ENCODE data around the gene INSC. TPM values are rescaled to one million over a fixed set of nuclear protein-coding genes. Genes with fewer than 3 reads are reported as not detected.

INSC gene
- total RNA-seq, 1 experiment from 2014 or later = 1.0 TPM

DNA sequence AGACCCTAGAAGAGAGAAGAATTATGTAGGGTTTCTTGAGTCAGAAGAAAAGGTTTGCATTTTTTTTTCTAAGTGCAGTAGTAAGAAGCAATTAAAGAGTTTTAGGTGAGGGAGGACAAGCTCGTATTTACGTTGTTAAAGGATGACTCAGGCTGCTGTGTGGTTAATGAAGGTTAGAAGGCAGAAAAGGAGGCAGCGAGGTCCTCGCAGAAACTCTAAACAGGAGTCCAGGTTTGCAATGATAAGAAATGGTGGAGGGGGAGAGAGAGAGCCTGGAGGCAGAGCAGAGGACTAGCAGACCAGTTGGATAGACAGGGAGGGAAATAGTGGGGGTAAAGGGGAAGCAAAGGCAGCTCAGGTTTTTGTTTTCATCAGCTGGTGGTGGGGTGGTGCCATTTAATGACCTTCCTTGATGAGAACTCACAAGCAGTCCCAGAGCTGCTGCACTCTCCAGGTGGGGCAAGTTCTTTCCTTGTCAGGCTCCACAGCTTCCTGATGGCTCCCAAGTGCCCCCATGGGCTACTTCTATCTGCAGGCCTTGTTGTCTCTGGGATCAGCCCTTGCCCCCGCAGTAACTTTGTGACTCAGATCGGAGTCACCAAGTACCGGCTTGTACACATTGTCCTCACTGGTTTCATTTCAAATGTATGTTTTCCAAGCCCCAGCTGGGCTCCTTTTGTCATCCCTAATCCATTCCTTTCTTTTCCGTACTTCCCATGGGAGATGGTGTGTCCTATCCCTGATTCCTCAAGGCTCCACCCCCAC is 8.3 kb upstream of the INSC start:
- no peak for DNase-seq (ENCODE audit: low spot score)
- no TSS peak for BruUV-seq (replicated peaks)
- POLR2A ChIA-PET (ENCODE audit: low non-redundant PET) = no interaction called here
- no peaks in the 10 kb centered on the region for H3K27me3 ChIP-seq (replicated peaks; ENCODE audit: insufficient read depth, low read depth, low read length, poor library complexity)
- TF ChIP-seq EZH2 (IDR thresholded peaks at IDR 0.05; ENCODE audit: borderline replicate concordance, low read depth, low read length, poor library complexity, severe bottlenecking) = no peak
- TF ChIP-seq, protein P1, sequence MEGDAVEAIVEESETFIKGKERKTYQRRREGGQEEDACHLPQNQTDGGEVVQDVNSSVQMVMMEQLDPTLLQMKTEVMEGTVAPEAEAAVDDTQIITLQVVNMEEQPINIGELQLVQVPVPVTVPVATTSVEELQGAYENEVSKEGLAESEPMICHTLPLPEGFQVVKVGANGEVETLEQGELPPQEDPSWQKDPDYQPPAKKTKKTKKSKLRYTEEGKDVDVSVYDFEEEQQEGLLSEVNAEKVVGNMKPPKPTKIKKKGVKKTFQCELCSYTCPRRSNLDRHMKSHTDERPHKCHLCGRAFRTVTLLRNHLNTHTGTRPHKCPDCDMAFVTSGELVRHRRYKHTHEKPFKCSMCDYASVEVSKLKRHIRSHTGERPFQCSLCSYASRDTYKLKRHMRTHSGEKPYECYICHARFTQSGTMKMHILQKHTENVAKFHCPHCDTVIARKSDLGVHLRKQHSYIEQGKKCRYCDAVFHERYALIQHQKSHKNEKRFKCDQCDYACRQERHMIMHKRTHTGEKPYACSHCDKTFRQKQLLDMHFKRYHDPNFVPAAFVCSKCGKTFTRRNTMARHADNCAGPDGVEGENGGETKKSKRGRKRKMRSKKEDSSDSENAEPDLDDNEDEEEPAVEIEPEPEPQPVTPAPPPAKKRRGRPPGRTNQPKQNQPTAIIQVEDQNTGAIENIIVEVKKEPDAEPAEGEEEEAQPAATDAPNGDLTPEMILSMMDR (conservative IDR thresholded peaks at IDR 0.05; ENCODE audit: low read depth, low read length) = no peak
- no peaks in the 10 kb centered on the region for H3K4me1 ChIP-seq (ENCODE audit: insufficient read depth, low read length, poor library complexity, severe bottlenecking)
- no peak overlapping the region for H3K27ac ChIP-seq (ENCODE audit: low read depth, low read length, poor library complexity, severe bottlenecking)
- CTCF ChIA-PET = no interaction called here
- no peaks in the 10 kb centered on the region for H3K9me3 ChIP-seq (ENCODE audit: low read depth, low read length, poor library complexity, severe bottlenecking)
- H3K4me3 ChIP-seq (ENCODE audit: low read depth, low read length, poor library complexity, severe bottlenecking) = no peak overlapping the region
- intact Hi-C loops (cut with micrococcal nuclease; ENCODE audit: unreplicated experiment) = no loop called here
- no peaks in the 10 kb centered on the region for H3K36me3 ChIP-seq (ENCODE audit: insufficient read depth, low read length, poor library complexity, severe bottlenecking)

DNA sequence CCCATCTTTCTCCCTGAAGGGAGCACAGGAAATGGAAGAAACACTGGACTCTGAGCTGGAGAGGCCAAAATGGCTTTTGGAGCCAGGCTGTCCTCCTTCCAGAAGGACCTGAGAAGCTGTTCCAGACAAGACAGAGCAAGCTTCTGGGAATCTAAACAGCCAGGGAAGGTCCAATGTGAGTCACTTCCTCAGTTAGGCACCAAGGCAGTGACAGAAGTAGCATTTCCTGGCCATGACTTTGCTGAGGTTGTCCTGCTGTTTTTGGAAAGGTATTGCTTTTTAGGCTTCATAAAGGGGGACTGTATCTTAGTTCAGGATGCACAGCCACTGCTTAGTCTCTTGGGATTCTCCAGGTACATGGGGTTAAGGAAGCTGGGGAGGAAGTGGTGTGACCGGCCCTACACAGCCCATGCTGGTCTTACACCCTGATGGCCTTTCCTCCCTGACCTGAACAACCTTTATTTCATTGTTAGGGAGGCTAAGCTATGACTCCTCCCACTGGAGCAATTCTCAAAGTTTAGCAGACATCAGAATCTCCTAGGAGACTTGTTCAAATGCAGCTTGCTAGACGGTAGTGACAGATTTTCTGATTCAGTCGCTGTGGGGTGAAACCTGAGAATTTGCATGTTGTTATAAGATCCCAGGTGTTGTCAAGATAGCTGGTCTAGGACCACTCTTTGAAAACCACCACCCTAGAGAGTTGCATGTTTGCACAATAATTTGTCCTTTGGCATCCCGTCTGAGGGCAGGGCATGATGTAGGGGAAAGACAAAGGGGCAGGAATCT is 6.8 kb upstream of the INSC start:
- no TSS peak for BruUV-seq (replicated peaks)
- Histone ChIP-seq H3K36me3 (ENCODE audit: insufficient read depth, low read length, poor library complexity, severe bottlenecking) (no peaks in the 10 kb centered on the region), H3K27ac (ENCODE audit: low read depth, low read length, poor library complexity, severe bottlenecking) (no peak overlapping the region), H3K4me1 (ENCODE audit: insufficient read depth, low read length, poor library complexity, severe bottlenecking) (no peaks in the 10 kb centered on the region), H3K9me3 (ENCODE audit: low read depth, low read length, poor library complexity, severe bottlenecking) (no peaks in the 10 kb centered on the region), H3K27me3 (replicated peaks; ENCODE audit: insufficient read depth, low read depth, low read length, poor library complexity) (no peaks in the 10 kb centered on the region), H3K4me3 (ENCODE audit: low read depth, low read length, poor library complexity, severe bottlenecking) (no peak overlapping the region)
- ChIA-PET POLR2A (ENCODE audit: low non-redundant PET) (no interaction called here), CTCF (no interaction called here)
- intact Hi-C loops (cut with micrococcal nuclease; ENCODE audit: unreplicated experiment) = no loop called here
- TF ChIP-seq, protein P1 (conservative IDR thresholded peaks at IDR 0.05; ENCODE audit: low read depth, low read length) = no peak
- TF ChIP-seq EZH2 (IDR thresholded peaks at IDR 0.05; ENCODE audit: borderline replicate concordance, low read depth, low read length, poor library complexity, severe bottlenecking) = no peak
- DNase-seq (ENCODE audit: low spot score) = no peak

DNA sequence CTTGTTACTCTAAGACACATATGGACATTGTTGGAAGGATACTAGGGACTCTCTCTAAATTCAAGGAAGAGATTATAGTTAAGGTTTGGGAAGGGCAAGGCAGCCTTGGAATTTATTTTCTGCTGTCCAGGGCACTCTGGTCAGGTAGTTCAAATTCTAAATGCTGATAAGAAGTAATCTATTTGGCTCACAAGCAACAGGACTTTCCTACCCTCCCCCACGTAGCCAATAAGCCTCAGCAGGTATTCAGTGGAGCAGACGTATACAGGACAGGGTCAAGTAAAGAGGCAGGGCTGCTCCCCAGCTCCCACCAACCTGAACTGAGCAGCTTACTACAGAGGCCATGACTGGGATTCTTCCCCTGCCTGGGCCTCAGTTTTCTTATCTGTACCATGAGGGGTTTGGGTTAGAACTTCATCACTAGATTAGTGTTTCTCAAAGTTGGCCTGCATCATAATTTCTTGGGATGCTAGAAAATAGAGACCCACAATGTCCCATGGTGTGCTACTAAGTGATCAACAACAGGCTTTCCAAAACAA is 6.1 kb upstream of the INSC start:
- ChIA-PET POLR2A (ENCODE audit: low non-redundant PET) (no interaction called here), CTCF (no interaction called here)
- no TSS peak for BruUV-seq (replicated peaks)
- H3K36me3 ChIP-seq (ENCODE audit: insufficient read depth, low read length, poor library complexity, severe bottlenecking) = no peaks in the 10 kb centered on the region
- no peaks in the 10 kb centered on the region for H3K4me1 ChIP-seq (ENCODE audit: insufficient read depth, low read length, poor library complexity, severe bottlenecking)
- DNase-seq (ENCODE audit: low spot score) = no peak
- no peak overlapping the region for H3K4me3 ChIP-seq (ENCODE audit: low read depth, low read length, poor library complexity, severe bottlenecking)
- H3K27me3 ChIP-seq (replicated peaks; ENCODE audit: insufficient read depth, low read depth, low read length, poor library complexity) = no peaks in the 10 kb centered on the region
- no peak overlapping the region for H3K27ac ChIP-seq (ENCODE audit: low read depth, low read length, poor library complexity, severe bottlenecking)
- intact Hi-C loops (cut with micrococcal nuclease; ENCODE audit: unreplicated experiment) = no loop called here
- no peaks in the 10 kb centered on the region for H3K9me3 ChIP-seq (ENCODE audit: low read depth, low read length, poor library complexity, severe bottlenecking)
- TF ChIP-seq, protein P1 (conservative IDR thresholded peaks at IDR 0.05; ENCODE audit: low read depth, low read length) = no peak
- no peak for TF ChIP-seq EZH2 (IDR thresholded peaks at IDR 0.05; ENCODE audit: borderline replicate concordance, low read depth, low read length, poor library complexity, severe bottlenecking)

Data from A673 (cell line).